Liver (tissue), 9 donors: ENCODE results near the gene PRPSAP1. TPM values are rescaled to one million over a fixed set of nuclear protein-coding genes. Genes with fewer than 3 reads are reported as not detected.

Experiments used
- DNase-seq: peaks from one replicate; pipeline ENCODE4 v3.0.0-alpha.2; 2017; ENCODE audit warnings: low spot score
- H3K27ac ChIP-seq, 2 donors: one replicate each; pipeline ENCODE4 v1.7.0; 2013; ENCODE audit warnings: inconsistent platforms in 2 of 2, low read length in 2 of 2, control low read depth in 1 of 2, low read depth in 1 of 2, mild to moderate bottlenecking in 1 of 2
- H3K27me3 ChIP-seq, 4 donors: one replicate each; pipeline versions ENCODE4 v1.6.1 to v1.7.0; 2013; ENCODE audit warnings: low read length in 3 of 4, inconsistent platforms in 1 of 4, mild to moderate bottlenecking in 1 of 4, moderate library complexity in 1 of 4; ENCODE audit not compliant: control insufficient read depth in 4 of 4, insufficient read depth in 4 of 4
- H3K36me3 ChIP-seq, 4 donors: one replicate each; pipeline versions ENCODE4 v1.6.1 to v1.7.0; 2013; ENCODE audit warnings: low read length in 3 of 4, mild to moderate bottlenecking in 3 of 4, low read depth in 1 of 4, moderate library complexity in 1 of 4; ENCODE audit not compliant: control insufficient read depth in 4 of 4, insufficient read depth in 3 of 4
- H3K4me1 ChIP-seq, 4 donors: one replicate each; pipeline versions ENCODE4 v1.6.1 to v1.7.0; 2013; ENCODE audit warnings: low read length in 3 of 4, mild to moderate bottlenecking in 3 of 4, moderate library complexity in 1 of 4; ENCODE audit not compliant: control insufficient read depth in 4 of 4, insufficient read depth in 4 of 4
- H3K4me3 ChIP-seq, 3 donors: one replicate each; pipeline versions ENCODE4 v1.6.1 to v1.7.0; 2013; ENCODE audit warnings: low read length in 3 of 3, control low read depth in 1 of 3, low read depth in 1 of 3, mild to moderate bottlenecking in 1 of 3
- H3K9ac ChIP-seq, 2 donors: one replicate each; pipeline ENCODE4 v1.7.0; 2013; ENCODE audit warnings: low read length in 2 of 2, mild to moderate bottlenecking in 2 of 2, moderate library complexity in 2 of 2, control low read depth in 1 of 2, low read depth in 1 of 2
- H3K9me3 ChIP-seq, 4 donors: one replicate each; pipeline versions ENCODE4 v1.6.1 to v1.7.0; 2013; ENCODE audit warnings: low read length in 3 of 4; ENCODE audit not compliant: control insufficient read depth in 4 of 4
- CTCF ChIP-seq: fragments of 150-350 bp; IDR thresholded peaks from 2 replicates; pipeline ENCODE4 v1.5.1; 2017; ENCODE audit warnings: improper control_type of control experiment, low read depth, low read length; ENCODE audit not compliant: missing input control
- EGR1 ChIP-seq, 2 donors: IDR thresholded peaks; 2 replicates each; pipeline ENCODE4 v1.6.1; 2016 to 2018; ENCODE audit warnings: antibody characterized with exemption in 2 of 2, low read depth in 2 of 2
- FOXA1 ChIP-seq: IDR thresholded peaks from 2 replicates; pipeline ENCODE4 v1.6.1; 2016; ENCODE audit warnings: antibody characterized with exemption
- FOXA2 ChIP-seq: IDR thresholded peaks from 2 replicates; pipeline ENCODE4 v1.6.1; 2016; ENCODE audit warnings: antibody characterized with exemption
- GABPA ChIP-seq, 2 donors: IDR thresholded peaks in 1 of 2; conservative IDR thresholded peaks in 1 of 2; 2 replicates each; pipeline ENCODE4 v1.6.1; 2016; ENCODE audit warnings: antibody characterized with exemption in 2 of 2, mild to moderate bottlenecking in 1 of 2, moderate library complexity in 1 of 2
- HNF4A ChIP-seq, 2 donors: conservative IDR thresholded peaks; 2 replicates each; pipeline ENCODE4 v1.6.1; 2016; ENCODE audit warnings: antibody characterized with exemption in 2 of 2, mild to moderate bottlenecking in 2 of 2
- HNF4G ChIP-seq: IDR thresholded peaks from 2 replicates; pipeline ENCODE4 v1.6.1; 2016; ENCODE audit warnings: antibody characterized with exemption
- JUND ChIP-seq, 2 donors: IDR thresholded peaks; 2 replicates each; pipeline ENCODE4 v1.6.1; 2016; ENCODE audit warnings: antibody characterized with exemption in 2 of 2
- MAX ChIP-seq: IDR thresholded peaks from 2 replicates; pipeline ENCODE4 v1.6.1; 2016; ENCODE audit warnings: antibody characterized with exemption
- NR2F2 ChIP-seq: IDR thresholded peaks from 2 replicates; pipeline ENCODE4 v1.6.1; 2016; ENCODE audit warnings: antibody characterized with exemption
- RAD21 ChIP-seq, 2 donors: IDR thresholded peaks; 2 replicates each; pipeline ENCODE4 v1.6.1; 2016; ENCODE audit warnings: antibody characterized with exemption in 2 of 2, mild to moderate bottlenecking in 2 of 2
- REST ChIP-seq: IDR thresholded peaks from 2 replicates; pipeline ENCODE4 v1.6.1; 2016; ENCODE audit warnings: antibody characterized with exemption, mild to moderate bottlenecking
- SP1 ChIP-seq: IDR thresholded peaks from 2 replicates; pipeline ENCODE4 v1.6.1; 2018; ENCODE audit warnings: antibody characterized with exemption, mild to moderate bottlenecking
- TAF1 ChIP-seq: conservative IDR thresholded peaks from 2 replicates; pipeline ENCODE4 v1.6.1; 2016; ENCODE audit warnings: antibody characterized with exemption, mild to moderate bottlenecking
- YY1 ChIP-seq: IDR thresholded peaks from 2 replicates; pipeline ENCODE4 v1.6.1; 2016; ENCODE audit warnings: antibody characterized with exemption, mild to moderate bottlenecking
- ZBTB33 ChIP-seq: IDR thresholded peaks from 2 replicates; pipeline ENCODE4 v1.6.1; 2016; ENCODE audit warnings: antibody characterized with exemption
- WGBS: extraction: QIAGEN DNeasy Blood & Tissue Kit; methylation state at CpG from one replicate; pipeline ENCODE4 v1.1.7; 2013; 5-methylcytosine and 5-hydroxymethylcytosine counted together
- polyA plus RNA-seq, 2 donors: library from polyadenylated mRNA; stranded (reverse) in 1 of 2; unstranded in 1 of 2; fragments of 200-250 nt in 1 of 2; fragments of >200 nt in 1 of 2; fragmentation: Nextera tagmentation in 1 of 2; extraction: Ambion mirVana in 1 of 2; gene quantifications; one replicate each; pipeline versions ENCODE4 v1.2.1 to v1.2.3, GENCODE V29; 2013 to 2015
- total RNA-seq, 2 donors: library from RNA; depleted of rRNA; stranded (reverse); fragments of >200 nt; gene quantifications; one replicate each; pipeline ENCODE4 v1.2.3, GENCODE V29; 2014
- TF ChIP-seq, protein P1 (sequence below): IDR thresholded peaks from 2 replicates; pipeline ENCODE4 v1.6.1; 2016; ENCODE audit warnings: antibody characterized with exemption
- donor health status: healthy.
- donor health status: healthy.
- donor health status: healthy.
- donor health status: healthy.
- donor health status: healthy.

Gene PRPSAP1
- total and polyA plus RNA-seq, 4 donors: 21.4 to 78.1 (median 52.6) TPM

DNA sequence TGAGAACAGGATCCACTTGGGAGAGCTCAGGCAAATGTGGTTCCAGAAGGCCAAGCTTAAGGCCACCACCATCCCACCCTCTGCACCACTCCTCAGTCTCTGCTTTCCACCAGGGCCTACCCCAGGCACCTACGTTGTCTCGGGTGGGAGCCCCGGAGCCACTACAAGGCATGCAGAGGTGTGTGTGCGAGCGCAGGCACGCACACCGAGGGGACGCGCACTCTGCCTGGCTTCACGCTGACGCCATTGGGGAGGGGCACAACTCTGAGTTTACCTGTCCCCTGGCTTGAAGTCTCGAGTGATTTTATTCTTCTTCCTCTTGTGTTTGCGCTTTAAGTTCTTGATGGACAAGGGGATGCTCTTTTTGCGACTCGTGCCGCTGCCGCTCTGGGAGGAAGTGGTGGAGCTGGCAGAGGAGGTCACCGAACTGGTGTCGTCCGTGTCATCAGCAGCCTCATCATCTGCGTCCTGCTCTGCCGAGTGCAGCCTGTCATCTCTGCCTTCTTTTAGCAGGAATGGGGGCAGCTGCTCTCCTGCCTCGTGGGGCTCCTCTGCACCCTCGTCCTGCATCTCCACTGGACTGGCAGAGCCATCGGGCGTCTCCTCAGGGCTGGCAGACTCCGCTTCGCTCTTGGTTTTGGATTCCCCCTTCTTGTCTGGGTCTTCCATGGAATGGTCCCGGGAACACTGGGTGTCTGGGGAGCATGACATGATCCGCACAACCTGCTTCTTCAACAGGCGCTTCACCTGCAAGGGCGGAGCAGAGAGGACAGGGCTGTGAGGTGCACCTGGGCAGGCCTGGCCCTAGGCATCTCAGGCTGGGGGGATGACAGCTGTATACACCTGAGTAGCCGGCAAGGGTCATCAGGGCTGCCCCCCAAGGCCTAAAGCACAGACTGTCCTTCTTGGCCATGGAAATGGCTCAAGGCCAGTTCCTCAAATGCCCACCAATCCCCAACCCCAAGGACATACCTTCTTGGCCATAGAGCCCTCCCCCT lies 45.8 kb upstream of the PRPSAP1 start:
- H3K27me3 ChIP-seq: no peaks in the 10 kb centered on the region
- H3K9me3 ChIP-seq: no peaks in the 10 kb centered on the region
- WGBS: 94% methylated on average over 33 of the region's 33 CpGs
- H3K9ac ChIP-seq: no peak overlapping the region
- no peaks in the 10 kb centered on the region for H3K4me1 ChIP-seq
- no peak for TF ChIP-seq JUND (IDR thresholded peaks at IDR 0.05)
- TF ChIP-seq SP1: no peak
- TF ChIP-seq TAF1: no peak
- TF ChIP-seq RAD21 (IDR thresholded peaks at IDR 0.05): no peak
- no peak for TF ChIP-seq FOXA1
- no peak for TF ChIP-seq HNF4A (conservative IDR thresholded peaks at IDR 0.05)
- no peak for TF ChIP-seq HNF4G
- no peak for TF ChIP-seq EGR1 (IDR thresholded peaks at IDR 0.05; ENCODE audit: low read depth in 2 of 2)
- TF ChIP-seq REST: no peak
- TF ChIP-seq CTCF: no peak
- TF ChIP-seq MAX: no peak
- no peak for TF ChIP-seq GABPA (IDR thresholded peaks at IDR 0.05 in 1 of 2, conservative IDR thresholded peaks at IDR 0.05 in 1 of 2)
- TF ChIP-seq YY1: no peak
- TF ChIP-seq NR2F2: no peak
- no peak for TF ChIP-seq ZBTB33
- TF ChIP-seq, protein P1, sequence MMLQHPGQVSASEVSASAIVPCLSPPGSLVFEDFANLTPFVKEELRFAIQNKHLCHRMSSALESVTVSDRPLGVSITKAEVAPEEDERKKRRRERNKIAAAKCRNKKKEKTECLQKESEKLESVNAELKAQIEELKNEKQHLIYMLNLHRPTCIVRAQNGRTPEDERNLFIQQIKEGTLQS: no peak
- TF ChIP-seq FOXA2: no peak
- no peak overlapping the region for H3K27ac ChIP-seq
- H3K36me3 ChIP-seq: peaks cover 11 to 54% (median 22%) of the 10 kb centered on the region in 4 donors
- no peak for DNase-seq
- H3K4me3 ChIP-seq: no peak overlapping the region
